Activated T-cell treated with anti-CD3 and anti-CD28 coated beads, Interleukin-2, amount 50 U/mL, for 24 hours (primary cell): ENCODE results near the gene PRAF2.

Source experiments
- DNase-seq: peaks from one replicate; pipeline ENCODE4 v3.0.0-alpha.2; 2020
- H3K27ac Mint-ChIP-seq: 2 replicates; pipeline ENCODE4 v1.8.0; 2020; ENCODE audit warnings: mild to moderate bottlenecking, mixed read lengths
- H3K27me3 Mint-ChIP-seq: 2 replicates; pipeline ENCODE4 v1.8.0; 2020; ENCODE audit warnings: mixed read lengths
- H3K36me3 Mint-ChIP-seq: 2 replicates; pipeline ENCODE4 v1.8.0; 2020; ENCODE audit warnings: low read depth, mixed read lengths
- H3K4me1 Mint-ChIP-seq: 2 replicates; pipeline ENCODE4 v1.8.0; 2020; ENCODE audit warnings: low read depth, mixed read lengths
- H3K4me3 Mint-ChIP-seq: 2 replicates; pipeline ENCODE4 v1.8.0; 2020; ENCODE audit warnings: mild to moderate bottlenecking, moderate library complexity, mixed read lengths
- H3K9me3 Mint-ChIP-seq: 2 replicates; pipeline ENCODE4 v1.8.0; 2020; ENCODE audit warnings: mixed read lengths

The PRAF2 gene

DNA sequence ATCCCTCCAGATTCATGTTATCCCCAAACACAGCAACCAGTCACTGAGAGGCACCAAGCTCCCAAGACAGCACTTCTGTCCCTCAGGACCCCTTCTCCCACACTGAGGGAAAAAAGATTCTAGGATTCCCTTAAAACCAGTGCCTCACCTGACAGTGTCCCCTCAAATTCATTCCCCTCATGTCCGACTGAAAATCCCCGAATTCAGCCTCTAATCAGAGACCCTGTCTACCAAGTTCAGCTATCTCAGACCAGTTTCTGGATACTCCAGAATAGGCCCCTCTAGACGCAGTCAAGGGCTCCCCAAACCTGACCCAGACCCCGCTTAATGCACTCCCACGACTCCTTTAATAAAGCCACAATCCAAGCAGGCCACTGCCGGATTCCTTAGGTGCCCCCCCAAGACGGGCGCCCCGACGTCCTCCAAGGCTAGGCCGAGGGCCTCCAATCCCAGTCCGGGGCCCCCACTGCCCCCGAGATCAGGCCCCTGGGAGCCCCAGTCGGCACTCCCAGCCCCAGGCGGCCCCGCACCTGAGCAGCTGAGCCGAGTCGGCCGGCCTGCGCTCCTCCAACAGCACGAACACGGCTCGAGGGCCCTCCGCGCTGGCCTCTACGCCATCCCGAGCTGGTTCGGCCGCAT lies 31.1 kb downstream of the PRAF2 start:
- peaks cover 12% of the 10 kb centered on the region for H3K27me3 Mint-ChIP-seq
- no peaks in the 10 kb centered on the region for H3K9me3 Mint-ChIP-seq
- DNase-seq: no peak
- peaks cover 33% of the 10 kb centered on the region for H3K4me1 Mint-ChIP-seq
- peaks cover 28% of the 10 kb centered on the region for H3K36me3 Mint-ChIP-seq
- H3K27ac Mint-ChIP-seq: peak overlapping the region; percentile 95
- H3K4me3 Mint-ChIP-seq: peak overlapping the region; percentile 92

DNA sequence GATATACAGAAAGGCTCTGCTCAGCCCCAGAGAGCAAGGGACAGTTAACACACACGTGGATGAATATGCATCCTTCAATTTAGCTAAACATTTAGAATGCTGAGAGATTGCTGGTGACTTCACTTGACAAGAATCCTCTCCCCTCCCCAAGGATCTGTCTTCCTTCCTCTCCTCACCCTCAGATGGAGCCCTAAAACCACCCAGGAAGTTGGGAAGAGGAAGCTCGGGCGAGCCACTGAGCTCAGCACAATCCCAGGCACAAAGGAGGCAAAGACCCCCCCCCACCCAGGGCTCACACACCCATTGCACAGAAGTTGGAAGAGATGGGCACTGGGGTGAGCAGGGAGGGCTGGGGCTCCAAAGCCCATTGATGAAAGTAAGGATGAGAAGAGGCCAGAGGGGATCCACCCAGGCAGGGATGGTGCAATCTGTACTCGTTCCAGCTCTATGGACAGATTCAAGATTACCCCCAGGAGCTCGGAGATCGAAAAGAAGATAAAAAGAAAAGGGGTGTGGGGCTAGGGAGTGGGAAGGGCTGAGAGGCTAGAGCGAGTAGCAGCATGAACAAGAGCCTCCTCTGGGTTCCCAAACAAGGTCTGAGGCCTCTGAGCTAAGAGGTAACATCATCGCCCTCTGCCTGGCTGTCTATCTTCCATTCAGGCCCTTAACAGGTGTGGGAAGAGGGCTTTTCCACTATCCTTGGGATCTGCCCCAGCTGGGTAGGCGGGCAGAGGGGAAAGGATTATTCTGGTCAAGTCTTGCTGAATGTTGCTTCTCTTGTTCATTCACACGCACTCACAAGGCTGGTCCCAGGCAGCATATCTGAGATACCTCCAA lies 31.8 kb downstream of the PRAF2 start:
- peak overlapping the region; percentile 92 for H3K4me3 Mint-ChIP-seq
- H3K4me1 Mint-ChIP-seq: peaks cover 33% of the 10 kb centered on the region
- H3K27ac Mint-ChIP-seq: peak overlapping the region; percentile 95
- peak; percentile 38 for DNase-seq
- H3K36me3 Mint-ChIP-seq: peaks cover 33% of the 10 kb centered on the region
- peaks cover 12% of the 10 kb centered on the region for H3K27me3 Mint-ChIP-seq
- H3K9me3 Mint-ChIP-seq: no peaks in the 10 kb centered on the region

DNA sequence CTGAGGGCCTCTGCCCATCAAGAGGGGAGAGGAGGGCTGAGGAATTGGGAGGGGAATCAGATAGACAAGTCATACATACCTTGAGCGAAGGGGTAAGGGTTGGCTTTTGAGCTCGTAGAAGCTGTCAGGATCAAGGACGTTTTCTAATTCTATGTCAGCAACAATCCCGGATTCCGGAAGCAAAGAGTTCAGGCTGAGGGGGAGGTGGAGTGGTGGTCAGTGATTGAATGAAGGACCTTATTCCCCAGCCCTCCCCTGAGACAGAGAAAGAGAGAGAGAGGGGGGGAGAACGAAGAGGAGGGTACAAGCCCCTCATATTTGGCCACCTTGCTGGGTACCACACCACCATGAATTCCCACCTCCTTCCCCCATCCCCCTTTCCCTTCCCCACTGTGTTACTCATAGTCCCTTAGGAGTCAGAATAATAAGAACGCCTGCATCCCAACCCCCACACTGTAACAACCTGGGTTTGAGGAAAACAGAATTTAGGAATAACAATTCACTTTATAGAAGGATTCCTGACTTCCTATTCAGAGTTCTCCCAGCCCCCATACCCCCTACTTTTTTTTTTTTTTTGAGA lies 33.3 kb downstream of the PRAF2 start:
- no peaks in the 10 kb centered on the region for H3K9me3 Mint-ChIP-seq
- peaks cover 33% of the 10 kb centered on the region for H3K4me1 Mint-ChIP-seq
- peak overlapping the region; percentile 88 for H3K27ac Mint-ChIP-seq
- peak overlapping the region; percentile 92 for H3K4me3 Mint-ChIP-seq
- DNase-seq: no peak
- peaks cover 36% of the 10 kb centered on the region for H3K36me3 Mint-ChIP-seq
- peaks cover 12% of the 10 kb centered on the region for H3K27me3 Mint-ChIP-seq

DNA sequence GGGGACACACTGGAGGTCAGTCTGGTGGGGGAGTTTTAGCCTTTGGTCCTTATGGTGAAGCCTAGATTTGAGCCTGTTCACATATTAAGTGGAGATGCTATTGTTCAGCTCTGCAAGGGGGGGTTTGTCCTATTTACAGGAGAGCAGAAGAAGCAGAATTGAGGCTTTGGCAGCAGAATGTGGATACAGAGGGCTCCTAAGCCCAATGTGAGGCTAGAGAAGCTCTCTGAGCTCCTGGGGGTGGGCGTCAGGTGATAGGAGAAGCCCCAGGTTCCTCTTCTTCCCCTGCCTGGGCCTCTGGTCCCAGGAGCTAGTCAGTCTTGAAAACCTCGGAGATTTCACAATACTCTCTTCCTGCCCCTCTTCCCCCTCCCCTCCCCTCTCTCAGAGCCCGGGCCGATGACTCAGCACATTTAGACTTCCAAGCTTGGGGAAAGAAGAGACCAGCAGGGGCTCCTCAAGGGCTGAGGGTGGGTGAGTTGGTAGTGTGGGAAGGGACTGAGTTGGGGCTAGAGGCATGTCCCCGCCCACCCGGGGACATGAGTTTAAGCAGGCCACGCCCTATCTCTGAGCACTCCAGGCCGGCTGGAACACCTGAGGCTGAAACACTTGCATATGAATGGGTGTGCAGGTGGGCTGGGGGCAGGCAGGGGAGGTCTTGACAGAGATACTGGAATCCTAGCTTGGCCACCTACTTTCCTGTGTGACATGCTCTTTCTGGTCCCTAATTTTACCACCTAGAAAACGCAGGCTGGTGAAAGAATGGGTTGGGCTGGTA lies 34.0 kb downstream of the PRAF2 start:
- Mint-ChIP-seq H3K27me3 (peaks cover 12% of the 10 kb centered on the region), H3K36me3 (peaks cover 38% of the 10 kb centered on the region), H3K9me3 (no peaks in the 10 kb centered on the region), H3K4me1 (peaks cover 33% of the 10 kb centered on the region), H3K27ac (peak overlapping the region; percentile 88), H3K4me3 (peak overlapping the region; percentile 56)
- peak; percentile 63 for DNase-seq

DNA sequence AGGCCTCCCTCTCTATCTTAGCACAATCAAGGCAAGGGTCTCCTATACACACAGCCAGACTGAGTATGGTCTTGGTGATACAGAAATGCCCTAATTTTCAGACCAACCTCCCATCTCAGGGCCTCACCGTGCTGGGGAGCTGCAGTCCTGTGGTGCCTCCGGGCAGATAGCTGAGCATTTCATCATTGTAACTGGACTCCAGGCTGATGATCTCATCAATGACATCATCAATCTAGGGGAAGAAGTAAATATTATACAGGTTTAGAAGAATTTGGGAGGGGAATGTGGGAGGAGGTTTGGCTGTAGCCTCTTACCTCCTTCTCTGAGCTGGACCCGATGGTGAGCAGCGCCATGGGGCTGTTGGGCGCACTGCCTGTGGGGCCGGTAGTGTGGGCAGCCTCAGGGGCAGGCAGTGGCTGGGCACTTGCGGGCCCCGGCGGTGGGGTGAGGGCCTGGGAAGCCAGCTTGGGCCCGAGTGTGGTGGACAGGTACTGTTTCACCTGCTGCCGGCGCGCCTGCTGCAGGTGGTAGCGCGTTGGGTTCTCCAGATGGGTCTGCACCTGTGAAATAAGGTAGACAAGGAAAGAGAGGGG lies 35.8 kb downstream of the PRAF2 start:
- Mint-ChIP-seq H3K27ac (no peak overlapping the region), H3K36me3 (peaks cover 56% of the 10 kb centered on the region), H3K9me3 (no peaks in the 10 kb centered on the region), H3K4me3 (no peak overlapping the region), H3K27me3 (peaks cover 8% of the 10 kb centered on the region), H3K4me1 (peaks cover 26% of the 10 kb centered on the region)
- no peak for DNase-seq

GRCh38 chrX:49030283-49030682 lies 43.5 kb downstream of the PRAF2 start:
- H3K27ac Mint-ChIP-seq: no peak overlapping the region
- H3K4me1 Mint-ChIP-seq: no peaks in the 10 kb centered on the region
- no peaks in the 10 kb centered on the region for H3K9me3 Mint-ChIP-seq
- no peak overlapping the region for H3K4me3 Mint-ChIP-seq
- no peak for DNase-seq
- H3K27me3 Mint-ChIP-seq: no peaks in the 10 kb centered on the region
- H3K36me3 Mint-ChIP-seq: peaks cover 43% of the 10 kb centered on the region

- H3K4me1 Mint-ChIP-seq: no peaks in the 10 kb centered on the region
- H3K9me3 Mint-ChIP-seq: no peaks in the 10 kb centered on the region
- peaks cover 41% of the 10 kb centered on the region for H3K36me3 Mint-ChIP-seq
- H3K27me3 Mint-ChIP-seq: no peaks in the 10 kb centered on the region
- no peak for DNase-seq
- no peak overlapping the region for H3K27ac Mint-ChIP-seq
- H3K4me3 Mint-ChIP-seq: no peak overlapping the region
Measured at GRCh38 chrX:49029876-49030275, 43.9 kb downstream of the PRAF2 start.
